Thyroid gland (tissue), 4 donors: Measurements from ENCODE around the gene HES4. TPM values are rescaled to one million over a fixed set of nuclear protein-coding genes. Genes with fewer than 3 reads are reported as not detected.

Experiments
- DNase-seq, 2 donors: peaks; one replicate each; pipeline ENCODE4 v3.0.0-alpha.2; 2019
- H3K27ac ChIP-seq, 3 donors: fragments of 200-600 bp; sonication (generic); 1 replicate in 2 of 3; 2 replicates in 1 of 3; pipeline ENCODE4 v1.5.1; 2016 to 2019; ENCODE audit warnings: mild to moderate bottlenecking in 1 of 3, moderate library complexity in 1 of 3
- H3K27me3 ChIP-seq: fragments of 200-600 bp; sonication (generic); one replicate; pipeline ENCODE4 v1.5.1; 2019
- H3K36me3 ChIP-seq, 2 donors: fragments of 200-600 bp; sonication (generic); one replicate each; pipeline ENCODE4 v1.5.1; 2016 to 2019
- H3K4me1 ChIP-seq, 2 donors: fragments of 200-600 bp; sonication (generic); one replicate each; pipeline ENCODE4 v1.5.1; 2017 to 2019
- H3K4me3 ChIP-seq, 3 donors: fragments of 200-600 bp; sonication (generic); replicated peaks in 1 of 3; 1 replicate in 2 of 3; 2 replicates in 1 of 3; pipeline ENCODE4 v1.5.1; 2016; ENCODE audit warnings: mild to moderate bottlenecking in 1 of 3
- H3K9me3 ChIP-seq: fragments of 200-600 bp; sonication (generic); one replicate; pipeline ENCODE4 v1.5.1; 2017
- POLR2A ChIP-seq, 2 donors: fragments of 450-650 bp; IDR thresholded peaks; one replicate each; pipeline ENCODE4 v1.6.1; 2017; ENCODE audit warnings: antibody characterized with exemption in 2 of 2, mild to moderate bottlenecking in 2 of 2, moderate library complexity in 1 of 2
- WGBS, 2 donors: methylation state at CpG; one replicate each; pipeline ENCODE4 v1.1.5; 2017; 5-methylcytosine and 5-hydroxymethylcytosine counted together
- intact Hi-C: fragments of 100-400 bp; cut with DNase I; formaldehyde crosslinking; loops from one replicate; pipeline ENCODE4 v1.15.1; 2023
- total RNA-seq, 4 donors: library from RNA; depleted of rRNA; stranded (reverse); fragments of >200 nt; gene quantifications; one replicate each; pipeline ENCODE4 v1.2.3, GENCODE V29; 2016
- TF ChIP-seq, protein P1 (sequence below), 6 experiments: fragments of 200-600 bp in 3 of 6; fragments of 450-650 bp in 3 of 6; sonication (generic) in 3 of 6; IDR thresholded peaks; one replicate each; pipeline ENCODE4 v1.5.1; 2016 to 2019; ENCODE audit warnings: antibody characterized with exemption in 6 of 6, mild to moderate bottlenecking in 2 of 6, inconsistent platforms in 1 of 6, moderate library complexity in 1 of 6

HES4 gene
- total RNA-seq, 4 donors from 2014 or later: 5.0 to 29.2 (median 18.6) TPM

DNA sequence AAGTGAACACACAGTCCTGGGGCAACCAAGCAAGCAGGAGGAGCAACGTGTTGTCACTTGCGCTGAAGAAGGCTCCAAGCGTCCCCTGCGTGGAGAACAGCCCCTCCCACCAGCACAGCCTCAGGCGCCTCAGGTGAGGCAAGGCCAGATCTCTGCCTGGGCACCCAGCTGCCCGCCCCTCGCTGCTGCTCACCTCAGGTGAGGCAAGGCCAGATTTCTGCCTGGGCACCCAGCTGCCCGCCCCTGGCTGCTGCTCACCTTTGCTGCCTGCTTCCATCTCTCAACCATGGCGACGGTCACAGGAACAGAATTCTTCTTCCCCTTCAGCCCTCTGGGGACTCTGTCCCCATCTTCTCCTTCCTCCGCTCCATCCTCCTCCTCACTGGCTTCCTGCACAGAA, 43.3 kb downstream of the HES4 start:
- H3K4me1 ChIP-seq: peaks cover 17 to 28% of the 10 kb centered on the region in 2 donors
- no peak for TF ChIP-seq POLR2A (IDR thresholded peaks at IDR 0.05)
- TF ChIP-seq, protein P1, sequence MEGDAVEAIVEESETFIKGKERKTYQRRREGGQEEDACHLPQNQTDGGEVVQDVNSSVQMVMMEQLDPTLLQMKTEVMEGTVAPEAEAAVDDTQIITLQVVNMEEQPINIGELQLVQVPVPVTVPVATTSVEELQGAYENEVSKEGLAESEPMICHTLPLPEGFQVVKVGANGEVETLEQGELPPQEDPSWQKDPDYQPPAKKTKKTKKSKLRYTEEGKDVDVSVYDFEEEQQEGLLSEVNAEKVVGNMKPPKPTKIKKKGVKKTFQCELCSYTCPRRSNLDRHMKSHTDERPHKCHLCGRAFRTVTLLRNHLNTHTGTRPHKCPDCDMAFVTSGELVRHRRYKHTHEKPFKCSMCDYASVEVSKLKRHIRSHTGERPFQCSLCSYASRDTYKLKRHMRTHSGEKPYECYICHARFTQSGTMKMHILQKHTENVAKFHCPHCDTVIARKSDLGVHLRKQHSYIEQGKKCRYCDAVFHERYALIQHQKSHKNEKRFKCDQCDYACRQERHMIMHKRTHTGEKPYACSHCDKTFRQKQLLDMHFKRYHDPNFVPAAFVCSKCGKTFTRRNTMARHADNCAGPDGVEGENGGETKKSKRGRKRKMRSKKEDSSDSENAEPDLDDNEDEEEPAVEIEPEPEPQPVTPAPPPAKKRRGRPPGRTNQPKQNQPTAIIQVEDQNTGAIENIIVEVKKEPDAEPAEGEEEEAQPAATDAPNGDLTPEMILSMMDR (IDR thresholded peaks at IDR 0.05): no peak
- 87 to 96% methylated on average over 11 of the region's 11 CpGs for WGBS, 2 donors
- peaks cover 49 to 51% of the 10 kb centered on the region in 2 donors for H3K36me3 ChIP-seq
- no peaks in the 10 kb centered on the region for H3K9me3 ChIP-seq
- H3K27me3 ChIP-seq: no peaks in the 10 kb centered on the region
- intact Hi-C loops: no loop called here
- H3K27ac ChIP-seq: no peak overlapping the region
- DNase-seq: no peak
- H3K4me3 ChIP-seq: no peak overlapping the region

DNA sequence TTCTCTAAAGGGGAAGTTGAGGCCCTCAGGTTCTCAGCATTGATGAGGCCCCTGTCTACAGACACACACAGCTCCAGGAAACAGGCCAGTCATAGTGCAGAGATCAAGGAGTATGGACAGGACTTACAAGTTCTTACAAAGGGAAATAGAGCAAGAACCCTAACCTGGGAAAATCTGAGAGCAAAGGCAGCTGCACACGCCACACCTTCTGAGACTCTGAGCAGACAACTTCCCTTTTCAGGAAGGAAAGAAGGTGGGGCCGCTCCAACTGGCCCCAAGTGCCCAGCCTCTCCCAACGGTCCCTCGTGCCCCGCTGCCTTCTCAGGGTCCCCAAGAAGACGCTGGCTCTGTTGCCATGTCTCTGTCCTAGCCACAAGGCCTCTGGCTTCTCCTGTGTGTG, 44.4 kb downstream of the HES4 start:
- intact Hi-C loops: no loop called here
- 89 to 92% methylated on average over 6 of the region's 6 CpGs for WGBS, 2 donors
- H3K27me3 ChIP-seq: no peaks in the 10 kb centered on the region
- no peak for TF ChIP-seq POLR2A (IDR thresholded peaks at IDR 0.05)
- TF ChIP-seq, protein P1 (IDR thresholded peaks at IDR 0.05): no peak
- H3K36me3 ChIP-seq: peaks cover 58 to 61% of the 10 kb centered on the region in 2 donors
- H3K9me3 ChIP-seq: no peaks in the 10 kb centered on the region
- no peak overlapping the region for H3K4me3 ChIP-seq
- H3K27ac ChIP-seq: no peak overlapping the region
- peaks cover 17 to 24% of the 10 kb centered on the region in 2 donors for H3K4me1 ChIP-seq
- no peak for DNase-seq

GRCh38 chr1:954927-955326, 45.0 kb downstream of the HES4 start:
- peaks cover 63 to 64% of the 10 kb centered on the region in 2 donors for H3K36me3 ChIP-seq
- DNase-seq: no peak
- TF ChIP-seq POLR2A (IDR thresholded peaks at IDR 0.05): no peak
- TF ChIP-seq, protein P1 (IDR thresholded peaks at IDR 0.05): no peak
- H3K27ac ChIP-seq: no peak overlapping the region
- 90 to 94% methylated on average over 13 of the region's 13 CpGs for WGBS, 2 donors
- intact Hi-C loops: no loop called here
- H3K27me3 ChIP-seq: no peaks in the 10 kb centered on the region
- H3K9me3 ChIP-seq: no peaks in the 10 kb centered on the region
- H3K4me3 ChIP-seq: no peak overlapping the region
- peaks cover 17 to 20% of the 10 kb centered on the region in 2 donors for H3K4me1 ChIP-seq

DNA sequence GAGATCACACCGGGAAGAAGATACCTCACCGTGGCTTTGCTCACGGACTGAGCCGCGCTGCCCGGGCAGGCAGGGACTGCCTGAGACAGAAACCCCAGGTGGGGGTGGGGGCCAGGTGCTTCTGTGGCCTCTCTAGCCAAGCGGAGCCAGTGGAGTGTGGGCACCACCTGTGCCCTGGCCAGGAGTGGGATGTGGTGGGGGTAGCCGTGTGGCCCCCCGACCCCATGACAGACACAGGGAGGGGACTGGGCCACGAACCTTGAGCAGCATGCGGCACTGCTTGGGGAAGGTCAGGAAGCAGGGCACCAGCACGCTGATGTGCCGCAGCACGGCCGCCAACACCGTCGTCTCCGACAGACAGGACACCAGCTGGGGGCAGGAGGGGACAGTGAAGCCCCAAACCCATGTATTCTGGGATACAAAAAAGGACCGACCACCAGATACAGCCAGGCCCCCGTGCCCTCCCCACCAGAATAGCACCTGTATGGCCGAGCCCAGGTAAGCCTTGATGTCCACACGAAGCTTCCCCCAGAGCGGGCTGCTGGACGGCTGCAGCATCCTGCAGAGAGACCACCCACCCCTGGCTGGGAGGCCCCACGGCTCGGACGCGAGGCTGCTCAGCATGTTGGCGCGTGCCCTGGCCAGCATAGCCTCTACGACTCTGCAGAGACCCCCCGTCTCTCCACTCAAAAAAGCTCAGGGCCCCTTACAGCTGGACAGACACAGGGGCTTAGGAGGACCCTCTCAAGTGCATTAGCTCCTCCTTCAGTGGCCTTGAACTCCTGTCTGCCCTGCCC, 46.2 kb downstream of the HES4 start:
- H3K36me3 ChIP-seq: peaks cover 67 to 69% of the 10 kb centered on the region in 2 donors
- 96 to 97% methylated on average over 18 to 21 of the region's 32 CpGs for WGBS, 2 donors

GRCh38 chr1:952603-953002, 47.3 kb downstream of the HES4 start:
- WGBS, 2 donors: 78% methylated on average over 3 of the region's 7 CpGs; no CpG with 5 or more reads in 1 of the 2 donors
- TF ChIP-seq POLR2A (IDR thresholded peaks at IDR 0.05): no peak
- TF ChIP-seq, protein P1 (IDR thresholded peaks at IDR 0.05): no peak
- Histone ChIP-seq H3K27me3 (no peaks in the 10 kb centered on the region), H3K27ac (no peak overlapping the region), H3K4me3 (no peak overlapping the region), H3K4me1 (peaks cover 0 to 4% of the 10 kb centered on the region in 2 donors), H3K36me3 (peaks cover 74 to 79% of the 10 kb centered on the region in 2 donors), H3K9me3 (no peaks in the 10 kb centered on the region)
- no peak for DNase-seq
- intact Hi-C loops: no loop called here

More for the DNA sequence above, 46.2 kb downstream of the HES4 start:
- H3K27me3 ChIP-seq: no peaks in the 10 kb centered on the region
- H3K4me1 ChIP-seq: peaks cover 11 to 14% of the 10 kb centered on the region in 2 donors
- H3K9me3 ChIP-seq: no peaks in the 10 kb centered on the region
- TF ChIP-seq POLR2A (IDR thresholded peaks at IDR 0.05): no peak
- TF ChIP-seq, protein P1 (IDR thresholded peaks at IDR 0.05): no peak
- no peak overlapping the region for H3K27ac ChIP-seq
- no peak overlapping the region for H3K4me3 ChIP-seq
- DNase-seq: no peak
- intact Hi-C loops: no loop called here
